Measurements from ENCODE around the gene FRMD6. TPM values are rescaled to one million over a fixed set of nuclear protein-coding genes. Genes with fewer than 3 reads are reported as not detected.

Gene FRMD6
- total and polyA plus RNA-seq, 10 of the 15 experiments (the other 5 are each of a cell fraction or from before 2014, with no cell fraction given) = 0.86 to 7.8 (median 3.3) TPM

DNA sequence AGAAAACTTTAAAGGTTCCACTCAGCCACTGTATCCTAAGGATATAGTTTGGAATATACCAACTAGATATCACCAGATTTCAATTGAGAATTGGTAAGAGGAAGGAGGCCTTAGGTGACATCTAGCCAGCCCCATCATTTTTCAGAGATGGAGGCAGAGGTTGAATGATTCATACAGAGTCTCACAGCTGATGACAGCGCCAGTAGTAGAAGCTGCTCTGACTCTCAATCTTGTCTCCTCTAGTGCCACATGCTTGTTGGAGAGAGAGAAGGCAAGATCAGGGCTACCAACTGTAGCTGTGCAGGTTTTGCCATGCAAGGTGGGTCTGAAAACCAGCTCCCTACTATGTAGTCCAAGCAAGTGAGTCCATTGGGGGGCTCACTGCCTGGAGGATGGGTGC lies 6.1 kb downstream of the FRMD6 start:
- no peak overlapping the region for H3K27ac ChIP-seq (ENCODE audit: control insufficient read depth, insufficient read depth)
- in situ Hi-C loops (cut with MboI) (no loop called here), intact Hi-C loops (cut with micrococcal nuclease; ENCODE audit: unreplicated experiment) (loop anchor here (10.0 kb wide), 1 partner anchor 327 kb away; the partner anchor contains the start of gene RTRAF)
- SMC1A ChIA-PET (ENCODE audit: uncharacterized antibody, unreplicated experiment) = no interaction called here
- POLR2A ChIA-PET = no interaction called here
- ATAC-seq = no peak
- H3K4me1 ChIP-seq (ENCODE audit: control insufficient read depth, insufficient read depth, low read length) = no peaks in the 10 kb centered on the region
- no peak overlapping the region for H3K4me3 ChIP-seq
- H3K36me3 ChIP-seq (ENCODE audit: control insufficient read depth in 2 of 2, insufficient read depth in 2 of 2, low read length in 1 of 2) = no peaks in the 10 kb centered on the region
- RAD21 ChIA-PET (ENCODE audit: unreplicated experiment) = no interaction called here
- TF ChIP-seq, protein P1, sequence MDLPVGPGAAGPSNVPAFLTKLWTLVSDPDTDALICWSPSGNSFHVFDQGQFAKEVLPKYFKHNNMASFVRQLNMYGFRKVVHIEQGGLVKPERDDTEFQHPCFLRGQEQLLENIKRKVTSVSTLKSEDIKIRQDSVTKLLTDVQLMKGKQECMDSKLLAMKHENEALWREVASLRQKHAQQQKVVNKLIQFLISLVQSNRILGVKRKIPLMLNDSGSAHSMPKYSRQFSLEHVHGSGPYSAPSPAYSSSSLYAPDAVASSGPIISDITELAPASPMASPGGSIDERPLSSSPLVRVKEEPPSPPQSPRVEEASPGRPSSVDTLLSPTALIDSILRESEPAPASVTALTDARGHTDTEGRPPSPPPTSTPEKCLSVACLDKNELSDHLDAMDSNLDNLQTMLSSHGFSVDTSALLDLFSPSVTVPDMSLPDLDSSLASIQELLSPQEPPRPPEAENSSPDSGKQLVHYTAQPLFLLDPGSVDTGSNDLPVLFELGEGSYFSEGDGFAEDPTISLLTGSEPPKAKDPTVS (IDR thresholded peaks at IDR 0.05; ENCODE audit: low read depth, low read length) = no peak
- TF ChIP-seq, protein P2, sequence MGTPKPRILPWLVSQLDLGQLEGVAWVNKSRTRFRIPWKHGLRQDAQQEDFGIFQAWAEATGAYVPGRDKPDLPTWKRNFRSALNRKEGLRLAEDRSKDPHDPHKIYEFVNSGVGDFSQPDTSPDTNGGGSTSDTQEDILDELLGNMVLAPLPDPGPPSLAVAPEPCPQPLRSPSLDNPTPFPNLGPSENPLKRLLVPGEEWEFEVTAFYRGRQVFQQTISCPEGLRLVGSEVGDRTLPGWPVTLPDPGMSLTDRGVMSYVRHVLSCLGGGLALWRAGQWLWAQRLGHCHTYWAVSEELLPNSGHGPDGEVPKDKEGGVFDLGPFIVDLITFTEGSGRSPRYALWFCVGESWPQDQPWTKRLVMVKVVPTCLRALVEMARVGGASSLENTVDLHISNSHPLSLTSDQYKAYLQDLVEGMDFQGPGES (IDR thresholded peaks at IDR 0.05) = no peak
- TF ChIP-seq BMI1 (IDR thresholded peaks at IDR 0.05; ENCODE audit: borderline replicate concordance) = no peak
- TF ChIP-seq JUND (IDR thresholded peaks at IDR 0.05; ENCODE audit: low read depth, low read length) = no peak
- no peak for TF ChIP-seq SUZ12 (IDR thresholded peaks at IDR 0.05; ENCODE audit: unreplicated experiment)
- TF ChIP-seq ZNF207 (IDR thresholded peaks at IDR 0.05; ENCODE audit: borderline replicate concordance) = no peak
- H3K9ac ChIP-seq (ENCODE audit: control insufficient read depth, insufficient read depth, low read length) = no peak overlapping the region
- no peak for DNase-seq (ENCODE audit: low read depth, low spot score)
- no peaks in the 10 kb centered on the region for H4K20me1 ChIP-seq (ENCODE audit: control insufficient read depth, insufficient read depth)
- H2AFZ ChIP-seq (ENCODE audit: control insufficient read depth, low read depth, low read length) = no peak overlapping the region
- H3K27me3 ChIP-seq (replicated peaks in 1 of 2; ENCODE audit: control insufficient read depth in 2 of 2, insufficient read depth in 2 of 2, low read length in 1 of 2) = peaks cover under 1 to 10% of the 10 kb centered on the region in 2 experiments; a peak in 3 of 4 replicates
- no peak overlapping the region for H3K4me2 ChIP-seq (ENCODE audit: control insufficient read depth, insufficient read depth)
- CTCF ChIA-PET = no interaction called here
- FAIRE-seq = no peak
- 67% methylated on average over 1 of the region's 1 CpG for WGBS (ENCODE audit: insufficient coverage, insufficient replicate concordance, low lambda C conversion rate, missing lambda C conversion rate)
- BruUV-seq (replicated peaks) = no TSS peak
- H3K79me2 ChIP-seq (ENCODE audit: control insufficient read depth, insufficient read depth, low read length) = no peaks in the 10 kb centered on the region
- H3K9me3 ChIP-seq (replicated peaks; ENCODE audit: control insufficient read depth, insufficient read depth, low read length) = no peaks in the 10 kb centered on the region
